Measurements from ENCODE around the gene APOBEC3F.

DNA sequence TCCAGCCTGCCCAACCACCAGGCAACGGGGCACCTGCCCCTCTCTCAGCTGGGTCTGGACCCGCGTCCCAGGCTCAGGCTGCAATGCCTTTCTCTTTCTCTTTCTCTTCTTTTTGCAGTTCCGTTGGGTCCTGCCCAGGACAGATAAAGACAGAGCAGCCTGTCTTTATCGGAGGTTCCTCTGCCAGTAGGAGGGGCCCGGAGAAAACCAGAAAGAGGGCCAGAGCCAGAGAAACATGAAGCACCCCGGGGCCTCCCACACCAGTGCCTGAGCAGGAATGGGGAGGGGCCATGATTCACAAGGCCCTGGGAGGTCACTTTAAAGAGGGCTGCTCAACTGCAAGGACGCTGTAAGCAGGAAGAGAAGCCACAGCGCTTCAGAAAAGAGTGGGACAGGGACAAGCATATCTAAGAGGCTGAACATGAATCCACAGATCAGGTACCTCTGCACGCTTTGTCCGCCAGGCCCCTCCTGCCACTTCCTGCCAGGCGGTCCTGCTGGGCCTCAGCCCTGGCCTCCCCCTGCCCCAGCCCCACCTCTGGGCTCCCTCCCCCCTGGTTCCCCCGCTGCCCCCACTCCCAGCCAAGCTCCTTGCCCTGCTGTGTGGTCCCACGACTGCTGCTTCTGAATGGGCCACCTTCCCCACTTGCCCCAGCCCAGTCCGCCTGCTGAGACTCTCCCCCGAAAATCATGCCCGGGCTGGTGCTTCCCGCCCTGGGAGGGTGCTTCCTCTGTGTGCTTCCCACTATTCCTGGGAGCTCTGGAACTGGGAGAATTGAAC lies 26.5 kb upstream of the APOBEC3F start, which contains the start of gene APOBEC3C:
- no peak for TF ChIP-seq EZH2 (IDR thresholded peaks at IDR 0.05)
- TF ChIP-seq POLR2AphosphoS5 (IDR thresholded peaks at IDR 0.05; ENCODE audit: borderline replicate concordance, low read depth, low read length), result no peak
